DOHH2 (cell line): Measurements from ENCODE around the gene PRR23E.

ENCODE experiments used
- H3F3A ChIP-seq: fragments of 200-600 bp; sonication (generic), shearing (Covaris generic); 2 replicates; pipeline ENCODE4 v1.6.0; 2016; ENCODE audit warnings: antibody characterized with exemption, mild to moderate bottlenecking; ENCODE audit not compliant: control insufficient read depth, insufficient read depth
- H3K27ac ChIP-seq: fragments of 200-600 bp; sonication (generic); 2 replicates; pipeline ENCODE4 v1.5.1; 2014; ENCODE audit warnings: low read depth, mild to moderate bottlenecking, low read length, moderate library complexity
- H3K27me3 ChIP-seq: fragments of 200-600 bp; sonication (generic); 2 replicates; pipeline ENCODE4 v1.6.1; 2014; ENCODE audit warnings: mild to moderate bottlenecking, low read length, mixed read lengths; ENCODE audit not compliant: control insufficient read depth
- H3K36me3 ChIP-seq: fragments of 200-600 bp; sonication (generic); 2 replicates; pipeline ENCODE4 v1.6.1; 2014; ENCODE audit warnings: mild to moderate bottlenecking, low read length, moderate library complexity, mixed read lengths; ENCODE audit not compliant: control insufficient read depth
- H3K4me1 ChIP-seq: fragments of 200-600 bp; sonication (generic); 2 replicates; pipeline ENCODE4 v1.6.1; 2014; ENCODE audit warnings: mild to moderate bottlenecking, low read length, mixed read lengths; ENCODE audit not compliant: control insufficient read depth
- H3K4me2 ChIP-seq: fragments of 200-600 bp; sonication (generic); 2 replicates; pipeline ENCODE4 v1.6.0; 2014; ENCODE audit warnings: mild to moderate bottlenecking, low read length, moderate library complexity
- H3K4me3 ChIP-seq: fragments of 200-600 bp; sonication (generic); 2 replicates; pipeline ENCODE4 v1.5.1; 2014; ENCODE audit warnings: mild to moderate bottlenecking, low read length, mixed read lengths
- H3K79me2 ChIP-seq: fragments of 200-600 bp; sonication (generic); 2 replicates; pipeline ENCODE4 v1.6.1; 2014; ENCODE audit warnings: mild to moderate bottlenecking, low read length, mixed read lengths; ENCODE audit not compliant: control insufficient read depth
- H3K9me2 ChIP-seq: fragments of 200-600 bp; sonication (generic); replicated peaks from 2 replicates; pipeline ENCODE4 v1.6.1; 2014; ENCODE audit warnings: mild to moderate bottlenecking, low read length, mixed read lengths; ENCODE audit not compliant: control insufficient read depth
- H3K9me3 ChIP-seq: fragments of 200-600 bp; sonication (generic); 2 replicates; pipeline ENCODE4 v1.6.1; 2014; ENCODE audit warnings: antibody characterized with exemption, low read length, mixed read lengths; ENCODE audit not compliant: control insufficient read depth, insufficient read depth
- H4K20me1 ChIP-seq: fragments of 200-600 bp; sonication (generic); 2 replicates; pipeline ENCODE4 v1.6.0; 2014; ENCODE audit warnings: low read depth, mild to moderate bottlenecking, antibody characterized with exemption, low read length, moderate library complexity; ENCODE audit not compliant: control insufficient read depth, insufficient read depth
- EZH2phosphoT487 ChIP-seq: fragments of 200-600 bp; sonication (generic); IDR thresholded peaks from 2 replicates; pipeline ENCODE4 v1.6.1; 2017; ENCODE audit warnings: borderline replicate concordance, mild to moderate bottlenecking, antibody characterized with exemption, low read length, moderate library complexity, mixed read lengths
- TF ChIP-seq, protein P1 (sequence below): fragments of 200-600 bp; sonication (generic); IDR thresholded peaks from one replicate; pipeline ENCODE4 v1.5.1; 2014; ENCODE audit warnings: antibody characterized with exemption, mild to moderate bottlenecking, low read depth, low read length; ENCODE audit not compliant: poor library complexity, severe bottlenecking

PRR23E gene

DNA sequence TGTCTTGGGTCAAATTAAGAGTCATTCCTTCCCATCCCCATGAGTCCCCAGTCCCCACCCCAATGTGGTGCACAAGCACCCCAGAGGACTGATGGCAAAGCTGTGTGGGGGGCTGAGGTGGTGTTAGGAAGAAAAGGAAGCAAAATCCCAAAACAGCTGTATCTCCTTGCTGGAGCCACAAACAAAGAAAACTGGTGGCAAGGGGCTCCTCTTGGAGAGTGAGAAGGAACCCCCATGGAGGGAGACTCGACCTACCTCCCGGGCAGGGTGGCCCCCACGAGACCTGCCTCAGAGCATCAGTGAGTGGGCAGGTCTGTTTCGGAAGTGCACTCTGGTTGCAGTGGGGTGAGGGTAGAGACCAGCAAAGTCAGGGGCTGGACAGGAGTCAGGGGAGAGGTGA, 29.2 kb downstream of the PRR23E start:
- H3K9me2 ChIP-seq: no peaks in the 10 kb centered on the region
- no peaks in the 10 kb centered on the region for H3K9me3 ChIP-seq
- H3K36me3 ChIP-seq: no peaks in the 10 kb centered on the region
- no peaks in the 10 kb centered on the region for H3F3A ChIP-seq
- H4K20me1 ChIP-seq: no peaks in the 10 kb centered on the region
- H3K4me1 ChIP-seq: peaks cover 12% of the 10 kb centered on the region
- H3K4me3 ChIP-seq: no peak overlapping the region
- peaks cover 5% of the 10 kb centered on the region for H3K27me3 ChIP-seq
- H3K27ac ChIP-seq: no peak overlapping the region
- TF ChIP-seq, protein P1, sequence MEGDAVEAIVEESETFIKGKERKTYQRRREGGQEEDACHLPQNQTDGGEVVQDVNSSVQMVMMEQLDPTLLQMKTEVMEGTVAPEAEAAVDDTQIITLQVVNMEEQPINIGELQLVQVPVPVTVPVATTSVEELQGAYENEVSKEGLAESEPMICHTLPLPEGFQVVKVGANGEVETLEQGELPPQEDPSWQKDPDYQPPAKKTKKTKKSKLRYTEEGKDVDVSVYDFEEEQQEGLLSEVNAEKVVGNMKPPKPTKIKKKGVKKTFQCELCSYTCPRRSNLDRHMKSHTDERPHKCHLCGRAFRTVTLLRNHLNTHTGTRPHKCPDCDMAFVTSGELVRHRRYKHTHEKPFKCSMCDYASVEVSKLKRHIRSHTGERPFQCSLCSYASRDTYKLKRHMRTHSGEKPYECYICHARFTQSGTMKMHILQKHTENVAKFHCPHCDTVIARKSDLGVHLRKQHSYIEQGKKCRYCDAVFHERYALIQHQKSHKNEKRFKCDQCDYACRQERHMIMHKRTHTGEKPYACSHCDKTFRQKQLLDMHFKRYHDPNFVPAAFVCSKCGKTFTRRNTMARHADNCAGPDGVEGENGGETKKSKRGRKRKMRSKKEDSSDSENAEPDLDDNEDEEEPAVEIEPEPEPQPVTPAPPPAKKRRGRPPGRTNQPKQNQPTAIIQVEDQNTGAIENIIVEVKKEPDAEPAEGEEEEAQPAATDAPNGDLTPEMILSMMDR: no peak
- TF ChIP-seq EZH2phosphoT487: no peak
- H3K4me2 ChIP-seq: no peak overlapping the region
- H3K79me2 ChIP-seq: no peaks in the 10 kb centered on the region

DNA sequence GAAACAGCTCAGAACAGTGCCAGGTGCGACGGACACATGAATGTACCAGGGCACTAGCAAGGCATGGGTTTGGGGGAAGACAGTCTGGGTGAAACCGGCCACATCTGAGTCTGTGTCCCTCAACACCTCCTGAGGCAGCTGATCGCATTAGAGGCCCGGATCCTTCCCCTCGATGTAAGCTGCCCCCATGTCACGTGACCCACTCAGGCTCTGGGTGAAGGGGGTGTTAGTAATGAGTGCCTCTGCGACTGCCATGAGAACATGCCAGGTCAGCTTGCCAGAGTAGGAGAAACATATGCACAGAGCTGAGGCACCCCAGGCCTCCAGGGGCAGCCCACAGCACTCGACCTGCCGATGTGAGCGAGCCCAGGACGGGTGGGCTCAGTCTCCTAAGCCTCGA, 29.7 kb downstream of the PRR23E start:
- H4K20me1 ChIP-seq: no peaks in the 10 kb centered on the region
- H3F3A ChIP-seq: no peaks in the 10 kb centered on the region
- no peaks in the 10 kb centered on the region for H3K36me3 ChIP-seq
- H3K4me2 ChIP-seq: no peak overlapping the region
- H3K4me3 ChIP-seq: no peak overlapping the region
- H3K27me3 ChIP-seq: peaks cover 1% of the 10 kb centered on the region
- H3K9me2 ChIP-seq: no peaks in the 10 kb centered on the region
- no peak overlapping the region for H3K27ac ChIP-seq
- no peak for TF ChIP-seq EZH2phosphoT487
- TF ChIP-seq, protein P1: no peak
- no peaks in the 10 kb centered on the region for H3K79me2 ChIP-seq
- peaks cover 3% of the 10 kb centered on the region; the same call in 1 of the 2 replicates for H3K9me3 ChIP-seq
- H3K4me1 ChIP-seq: peaks cover 17% of the 10 kb centered on the region

DNA sequence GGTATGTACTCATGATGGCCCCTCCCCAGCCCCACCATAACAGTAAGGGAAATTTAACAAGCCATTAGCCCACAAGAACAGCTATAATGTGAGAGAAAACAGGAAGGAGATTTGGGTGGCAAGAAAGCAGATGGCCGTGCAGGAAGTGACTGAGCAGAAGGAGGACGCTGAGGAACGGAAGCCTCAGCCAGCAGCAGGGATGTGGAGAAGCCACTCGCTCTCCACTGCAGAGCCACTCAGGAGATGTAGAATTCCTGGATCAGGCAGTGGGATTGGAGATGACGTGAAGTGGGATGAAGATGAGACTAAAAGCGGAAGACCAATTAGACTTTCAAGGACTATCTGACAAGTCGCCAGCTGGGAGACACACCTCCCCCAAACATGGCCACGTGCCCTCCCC, 31.2 kb downstream of the PRR23E start:
- no peaks in the 10 kb centered on the region for H3F3A ChIP-seq
- H4K20me1 ChIP-seq: no peaks in the 10 kb centered on the region
- no peaks in the 10 kb centered on the region for H3K79me2 ChIP-seq
- no peaks in the 10 kb centered on the region for H3K9me2 ChIP-seq
- H3K9me3 ChIP-seq: peaks cover 3% of the 10 kb centered on the region; the same call in 1 of the 2 replicates
- no peaks in the 10 kb centered on the region for H3K36me3 ChIP-seq
- H3K4me3 ChIP-seq: no peak overlapping the region
- H3K27ac ChIP-seq: no peak overlapping the region
- TF ChIP-seq, protein P1: no peak
- TF ChIP-seq EZH2phosphoT487: no peak
- H3K4me2 ChIP-seq: peak overlapping the region; percentile 21
- peaks cover 17% of the 10 kb centered on the region for H3K4me1 ChIP-seq
- H3K27me3 ChIP-seq: no peaks in the 10 kb centered on the region
